8988T (cell line): ENCODE results near the gene TTC39C.

Source experiments
- DNase-seq: peaks from one replicate; pipeline ENCODE4 v3.0.0; 2011

The TTC39C gene

GRCh38 chr18:24089515-24090337 lies 75.2 kb downstream of the TTC39C start:
- no peak for DNase-seq

GRCh38 chr18:24090876-24091275 lies 76.3 kb downstream of the TTC39C start:
- DNase-seq = no peak

GRCh38 chr18:24094561-24094960 lies 80.0 kb downstream of the TTC39C start:
- no peak for DNase-seq

- DNase-seq = no peak
Measured at GRCh38 chr18:24095976-24096375, 81.4 kb downstream of the TTC39C start.

GRCh38 chr18:24103320-24104021 lies 88.9 kb downstream of the TTC39C start:
- DNase-seq = no peak

GRCh38 chr18:24104486-24104885 lies 89.9 kb downstream of the TTC39C start:
- DNase-seq = no peak

GRCh38 chr18:24108641-24109040 lies 94.1 kb downstream of the TTC39C start:
- DNase-seq = no peak

- no peak for DNase-seq
Measured at GRCh38 chr18:24111936-24112335, 97.4 kb downstream of the TTC39C start.

GRCh38 chr18:24112464-24112863 lies 97.9 kb downstream of the TTC39C start:
- DNase-seq = no peak

- DNase-seq = no peak
Measured at GRCh38 chr18:24112874-24113615, 98.5 kb downstream of the TTC39C start.

GRCh38 chr18:24114924-24115549 lies 100.5 kb downstream of the TTC39C start:
- DNase-seq = no peak

- no peak for DNase-seq
Measured at GRCh38 chr18:24115628-24116027, 101.1 kb downstream of the TTC39C start.

GRCh38 chr18:24118750-24119577 lies 104.4 kb downstream of the TTC39C start:
- DNase-seq = peak; percentile 49

- no peak for DNase-seq
Measured at GRCh38 chr18:24120676-24121075, 106.1 kb downstream of the TTC39C start.

- no peak for DNase-seq
Measured at GRCh38 chr18:24121625-24122024, 107.1 kb downstream of the TTC39C start.

- no peak for DNase-seq
Measured at GRCh38 chr18:24126155-24126961, 111.8 kb downstream of the TTC39C start.

- DNase-seq = no peak
Measured at GRCh38 chr18:24127735-24128134, 113.2 kb downstream of the TTC39C start.

GRCh38 chr18:24128700-24129099 lies 114.1 kb downstream of the TTC39C start:
- DNase-seq = no peak

- no peak for DNase-seq
Measured at GRCh38 chr18:24130494-24130893, 115.9 kb downstream of the TTC39C start.

- DNase-seq = no peak
Measured at GRCh38 chr18:24136967-24137373, 122.4 kb downstream of the TTC39C start.

- no peak for DNase-seq
Measured at GRCh38 chr18:24138409-24138788, 123.8 kb downstream of the TTC39C start.
